Subcutaneous adipose tissue (tissue), 4 donors: Measurements from ENCODE around the gene PROM1. TPM values are rescaled to one million over a fixed set of nuclear protein-coding genes. Genes with fewer than 3 reads are reported as not detected.

Experiments used
- CTCF ChIP-seq: fragments of 450-650 bp; IDR thresholded peaks from one replicate; pipeline ENCODE4 v1.5.1; 2016; ENCODE audit warnings: low read depth, mild to moderate bottlenecking, control low read depth, antibody characterized with exemption, moderate library complexity
- total RNA-seq, 4 donors: library from RNA; depleted of rRNA; stranded (reverse); fragments of >200 nt; gene quantifications; one replicate each; pipeline ENCODE4 v1.1.0, GENCODE V29; 2016

PROM1 gene
- total RNA-seq, 4 donors from 2014 or later: 0.16 TPM; not detected in 3

- TF ChIP-seq CTCF: no peak
These were observed 6.0 kb downstream of the PROM1 start for GRCh38 chr4:16077786-16078185.

GRCh38 chr4:16075975-16076757 is 7.7 kb downstream of the PROM1 start:
- TF ChIP-seq CTCF: no peak

GRCh38 chr4:16075061-16075460 is 8.8 kb downstream of the PROM1 start:
- no peak for TF ChIP-seq CTCF

- no peak for TF ChIP-seq CTCF
These were observed 11.7 kb downstream of the PROM1 start for GRCh38 chr4:16072168-16072567.

GRCh38 chr4:16070203-16070602 is 13.6 kb downstream of the PROM1 start:
- no peak for TF ChIP-seq CTCF

- TF ChIP-seq CTCF: no peak
These were observed 16.3 kb downstream of the PROM1 start for GRCh38 chr4:16067515-16067914.

GRCh38 chr4:16066586-16067128 is 17.2 kb downstream of the PROM1 start:
- no peak for TF ChIP-seq CTCF
